Stimulated activated CD4-positive, alpha-beta T cell treated with anti-CD3 and anti-CD28 coated beads, Interleukin-15, amount 100 ng/mL, for 1 hour (primary cell): Measurements from ENCODE around the gene C1QL2.

Experiments
- DNase-seq, 2 donors: peaks; one replicate each; pipeline ENCODE4 v3.0.0-alpha.2; 2020; ENCODE audit warnings: low read depth in 1 of 2, low spot score in 1 of 2

The C1QL2 gene

DNA sequence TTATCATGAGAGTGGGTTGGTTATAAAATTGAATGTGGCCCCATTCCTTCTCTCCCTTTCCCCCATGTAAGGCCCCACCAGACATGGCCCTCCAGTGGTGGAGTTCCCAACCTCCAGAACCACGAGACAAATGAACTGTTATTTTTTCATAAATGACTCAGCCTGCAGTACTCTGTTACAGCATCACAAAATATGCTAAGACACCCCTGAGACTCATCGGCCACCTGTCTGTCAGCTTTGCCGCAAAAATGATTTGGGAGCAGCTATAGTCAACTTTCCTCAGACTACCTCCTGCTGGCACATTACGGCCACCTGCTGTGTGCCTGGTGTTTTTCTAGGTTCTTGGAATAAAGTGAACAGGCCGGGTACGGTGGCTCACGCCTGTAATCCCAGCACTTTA is 21.4 kb upstream of the C1QL2 start:
- no peak for DNase-seq

GRCh38 chr2:119179202-119179601 is 20.7 kb upstream of the C1QL2 start:
- DNase-seq = no peak

- no peak for DNase-seq
Measured at GRCh38 chr2:119178776-119179175, 20.2 kb upstream of the C1QL2 start.

DNA sequence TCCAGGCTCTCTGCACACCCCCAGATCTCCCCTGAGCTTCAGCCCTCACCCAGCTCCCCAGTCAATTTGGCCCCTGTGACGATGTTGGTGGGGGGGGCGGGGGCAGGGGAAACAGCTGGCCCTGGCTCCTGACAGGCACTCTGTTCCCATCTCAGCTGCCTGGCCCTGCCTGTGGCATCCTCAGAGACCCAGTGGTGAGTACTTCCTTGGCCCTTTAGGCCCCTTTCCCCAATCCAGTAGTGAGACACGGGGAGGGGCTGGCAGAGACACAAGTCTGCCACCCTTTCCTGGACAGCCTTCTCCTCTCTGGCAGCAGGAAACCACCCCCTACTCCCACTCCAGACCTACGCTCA is 19.3 kb upstream of the C1QL2 start:
- DNase-seq = no peak

DNA sequence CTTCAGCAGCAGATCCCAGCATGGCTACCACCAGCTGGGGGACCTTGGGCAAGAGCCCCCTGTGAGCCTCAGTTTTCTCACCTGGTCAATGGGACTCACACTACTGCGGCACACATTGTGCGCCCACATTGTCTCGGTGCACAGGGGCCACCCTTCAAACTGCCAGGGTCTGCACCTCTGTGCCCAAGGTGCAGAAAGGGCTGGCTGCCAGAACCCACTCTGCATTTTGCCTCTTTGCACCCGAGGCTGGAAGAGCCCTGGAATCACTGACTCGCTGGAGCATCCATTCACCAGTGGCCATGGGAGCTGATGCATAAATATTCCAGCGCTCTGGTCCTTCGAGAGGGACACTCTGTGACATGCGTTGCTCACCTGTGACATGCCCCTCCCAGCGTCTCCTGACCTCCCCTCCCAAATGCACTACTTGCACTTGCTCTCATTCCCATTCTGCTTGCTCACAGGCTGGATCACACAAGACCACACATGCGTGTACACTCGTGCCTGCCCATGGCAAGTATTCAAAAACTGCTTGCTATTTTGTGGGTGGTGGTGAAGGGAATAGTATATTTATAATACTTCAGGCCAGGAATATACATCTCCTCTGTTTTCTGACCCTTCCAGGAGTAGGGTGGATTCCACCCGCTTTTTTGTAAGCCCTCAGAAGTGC is 18.8 kb upstream of the C1QL2 start:
- no peak for DNase-seq

- no peak for DNase-seq
Measured at GRCh38 chr2:119175517-119175916, 17.0 kb upstream of the C1QL2 start.

DNA sequence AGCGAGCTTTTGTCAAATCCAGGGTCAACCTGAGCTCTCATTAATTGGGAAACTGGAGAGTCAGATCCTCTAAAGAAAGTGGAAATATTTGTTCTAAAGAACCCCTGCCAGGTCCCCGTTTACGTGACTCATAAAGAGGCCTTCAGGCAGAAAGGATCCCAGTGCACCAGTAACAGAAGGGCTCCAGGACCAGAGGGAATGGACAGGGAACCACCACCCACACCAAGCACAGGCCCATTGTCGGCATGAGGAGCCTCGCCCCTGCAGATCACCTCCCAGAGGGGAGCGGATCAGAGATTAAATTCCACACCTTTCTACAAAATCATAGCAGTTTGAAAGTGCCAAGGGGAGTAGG is 16.4 kb upstream of the C1QL2 start:
- no peak for DNase-seq

- peak; percentile 25 to 34 for DNase-seq
Measured at GRCh38 chr2:119174216-119174992, 15.9 kb upstream of the C1QL2 start.

DNA sequence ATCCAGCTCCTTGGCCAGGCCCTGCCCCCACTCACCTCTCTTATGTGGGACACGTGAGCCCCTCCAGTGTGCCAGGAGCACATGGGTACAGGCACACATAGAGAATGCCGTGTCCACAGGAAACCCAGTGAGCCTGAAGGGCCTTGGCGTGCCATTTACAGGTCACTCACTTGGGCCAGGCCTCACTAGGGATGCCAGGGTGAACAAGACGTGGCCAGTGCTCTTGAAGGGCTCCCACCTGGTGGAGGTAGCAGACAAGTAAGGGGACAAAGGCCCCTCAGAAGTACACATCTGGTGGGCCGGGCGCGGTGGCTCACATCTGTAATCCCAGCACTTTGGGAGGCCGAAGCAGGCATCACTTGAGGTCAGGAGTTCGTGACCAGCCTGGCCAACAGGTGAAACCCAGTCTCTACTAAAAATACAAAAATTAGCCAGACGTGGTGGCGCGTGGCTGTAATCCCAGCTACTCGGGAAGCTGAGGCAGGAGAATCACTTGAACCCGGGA is 15.1 kb upstream of the C1QL2 start:
- no peak for DNase-seq

- no peak for DNase-seq
Measured at GRCh38 chr2:119170504-119170903, 12.0 kb upstream of the C1QL2 start.

GRCh38 chr2:119169717-119170116 is 11.2 kb upstream of the C1QL2 start:
- DNase-seq = no peak

DNA sequence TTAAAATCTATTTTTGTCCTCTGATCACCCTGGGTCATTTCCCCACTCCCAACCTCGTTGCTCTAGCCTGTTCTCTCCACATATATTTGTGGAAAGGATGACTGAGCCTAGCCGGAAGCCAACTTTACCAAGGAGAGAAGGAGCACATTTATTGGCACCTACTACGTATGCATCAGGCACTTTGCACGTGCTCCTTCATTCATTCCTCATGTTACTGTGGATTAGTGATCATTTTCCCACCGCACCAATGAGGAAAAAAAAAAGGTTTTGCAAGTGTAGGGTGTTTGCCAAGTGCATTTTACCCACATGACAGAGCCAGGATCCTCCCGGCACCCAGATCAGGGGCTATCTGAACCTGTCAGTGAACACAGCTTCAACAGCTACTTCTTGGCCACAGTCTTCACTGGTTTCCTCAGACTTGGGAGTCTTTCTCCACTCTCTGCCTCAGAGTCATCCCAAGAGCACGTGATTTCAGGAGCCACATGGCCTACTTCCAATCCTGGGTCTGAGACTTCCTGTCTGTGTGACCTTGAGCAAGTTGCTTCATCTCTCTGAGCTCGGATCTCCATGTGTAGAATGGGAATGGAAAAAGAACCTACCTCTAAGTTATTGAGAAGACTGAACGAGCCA is 1.9 kb upstream of the C1QL2 start:
- no peak for DNase-seq

GRCh38 chr2:119157850-119158511 is 570 bp downstream of the C1QL2 start:
- DNase-seq = no peak

GRCh38 chr2:119156891-119157773 is 1.4 kb downstream of the C1QL2 start:
- DNase-seq = no peak

DNA sequence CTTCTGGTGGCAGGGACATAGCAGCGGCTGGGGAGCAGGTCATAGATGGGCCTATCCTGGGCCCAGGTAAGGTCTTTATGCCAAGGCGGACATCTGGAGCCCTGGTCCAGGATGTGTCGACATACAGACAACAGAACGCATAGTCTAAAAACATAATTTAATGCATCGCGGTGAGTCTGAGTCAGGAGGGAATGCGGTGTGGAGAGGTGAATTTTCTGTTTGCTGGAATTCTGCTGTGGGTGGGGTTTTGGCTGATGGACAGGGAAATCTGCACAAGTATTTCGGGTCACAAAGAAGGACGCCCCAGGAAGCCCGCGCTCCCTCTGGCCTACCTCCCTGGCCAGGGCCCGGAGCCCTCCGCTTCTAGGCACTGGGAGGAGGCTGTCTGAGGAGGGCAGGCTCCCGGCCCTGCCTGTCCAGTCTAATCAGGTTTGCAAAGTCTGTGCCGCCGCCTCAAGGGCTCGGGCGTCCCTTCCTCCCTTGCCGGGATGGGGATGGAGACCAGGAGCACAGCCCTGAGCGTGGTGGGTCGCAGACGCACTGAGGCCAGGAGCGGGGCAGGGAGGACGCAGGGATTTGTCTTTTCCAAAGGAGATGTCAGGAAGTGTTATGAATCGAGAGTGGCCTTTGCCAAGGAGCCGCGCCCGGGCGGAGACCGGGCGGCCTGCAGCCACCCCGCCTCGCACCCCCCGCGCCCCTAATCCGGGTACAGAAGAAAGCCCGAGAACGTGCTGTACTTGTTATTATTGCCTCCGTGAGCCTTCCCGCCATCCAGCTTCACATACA is 2.3 kb downstream of the C1QL2 start:
- no peak for DNase-seq

GRCh38 chr2:119155633-119156032 is 2.9 kb downstream of the C1QL2 start:
- no peak for DNase-seq

- DNase-seq = no peak
Measured at GRCh38 chr2:119154076-119154475, 4.5 kb downstream of the C1QL2 start.

DNA sequence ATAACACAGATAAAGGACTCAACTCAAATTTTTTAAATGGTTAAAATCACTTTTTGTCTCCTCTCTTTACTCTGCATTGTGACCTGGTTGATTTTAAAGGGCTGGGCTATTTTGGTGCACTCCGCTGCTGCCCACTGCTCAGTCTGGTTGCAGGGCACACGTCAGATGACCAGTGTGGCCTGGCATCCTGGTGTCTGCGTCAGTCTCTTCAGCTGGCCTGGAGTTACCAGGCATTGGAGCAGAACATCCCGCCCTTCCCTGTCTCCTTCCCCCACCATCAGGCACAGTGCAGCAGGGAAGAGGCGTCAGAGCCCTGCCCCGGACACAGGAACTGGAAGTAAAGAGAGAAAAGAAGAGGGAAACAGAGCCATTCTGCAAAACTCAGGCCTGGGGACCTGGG is 8.9 kb downstream of the C1QL2 start:
- no peak for DNase-seq

DNA sequence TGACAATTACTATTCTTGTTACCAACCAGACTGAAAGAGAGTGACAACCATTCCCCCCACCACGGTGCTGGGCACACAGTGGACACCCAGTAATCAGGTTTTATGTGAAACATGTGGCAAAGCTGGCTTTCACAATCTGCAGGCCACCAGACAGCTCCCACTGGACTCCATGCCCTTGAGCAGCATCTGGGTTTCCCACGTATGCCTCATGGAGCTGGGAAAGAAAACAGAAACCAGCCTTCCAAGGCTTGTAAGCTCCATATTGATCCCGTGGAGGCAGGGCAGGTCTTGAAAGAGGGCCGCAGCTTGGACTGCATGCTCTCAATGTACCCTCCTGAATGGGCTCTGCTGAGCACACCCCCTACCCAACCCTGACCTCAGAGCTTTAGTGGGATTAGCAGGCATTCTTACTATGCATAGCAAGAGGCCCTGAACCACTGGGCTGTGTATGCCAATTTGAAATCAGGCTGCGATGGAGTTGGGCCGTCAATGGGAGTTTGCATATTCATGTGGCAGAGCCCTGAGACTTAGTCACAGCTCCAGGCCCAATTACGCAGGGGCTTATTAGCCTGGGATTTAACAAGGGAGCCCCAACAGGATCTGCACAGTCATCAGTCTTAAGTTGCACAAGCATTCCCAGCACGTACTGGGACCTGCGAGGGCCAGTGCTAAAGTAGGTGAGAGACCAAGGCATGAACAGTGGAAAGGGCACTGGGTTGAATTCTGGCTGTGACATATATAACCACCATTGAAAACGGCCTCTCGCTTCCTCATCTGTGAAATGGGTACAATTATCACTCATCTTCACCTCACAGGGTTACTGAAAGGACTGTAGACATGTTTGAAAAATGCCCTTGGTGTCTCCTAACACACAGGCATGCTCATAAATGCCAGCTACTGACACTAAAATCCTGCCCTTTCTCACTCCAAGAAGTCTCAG is 10.5 kb downstream of the C1QL2 start:
- DNase-seq = no peak
